Psoas muscle (tissue), 8 donors: ENCODE measurements around the gene PAPPA. TPM values are rescaled to one million over a fixed set of nuclear protein-coding genes. Genes with fewer than 3 reads are reported as not detected.

Experiments used
- ATAC-seq, 4 donors: fragments of 200-7000 bp; cut with Tn5 transposase; one replicate each; pipeline ENCODE4 v1.9.1; 2020; ENCODE audit warnings: moderate library complexity in 3 of 4, mild to moderate bottlenecking in 2 of 4
- DNase-seq, 2 donors: peaks; one replicate each; pipeline ENCODE4 v3.0.0-alpha.2; 2020
- H3K27ac ChIP-seq: fragments of 200-600 bp; one replicate; pipeline ENCODE4 v1.8.0; 2022
- H3K27me3 ChIP-seq, 3 donors: fragments of 200-600 bp in 1 of 3; one replicate each; pipeline versions ENCODE4 v1.6.1 to v1.8.0; 2013 to 2022; ENCODE audit warnings: low read length in 2 of 3, mild to moderate bottlenecking in 2 of 3, moderate library complexity in 1 of 3; ENCODE audit not compliant: insufficient read depth in 3 of 3
- H3K36me3 ChIP-seq, 2 donors: fragments of 200-600 bp in 1 of 2; one replicate each; pipeline versions ENCODE4 v1.6.1 to v1.8.0; 2013 to 2022; ENCODE audit warnings: low read depth in 1 of 2, mild to moderate bottlenecking in 1 of 2, moderate library complexity in 1 of 2; ENCODE audit not compliant: insufficient read depth in 1 of 2
- H3K4me1 ChIP-seq: fragments of 200-600 bp; one replicate; pipeline ENCODE4 v1.8.0; 2022
- H3K4me3 ChIP-seq: fragments of 200-600 bp; one replicate; pipeline ENCODE4 v1.8.0; 2022; ENCODE audit warnings: mild to moderate bottlenecking
- H3K9me3 ChIP-seq: fragments of 200-600 bp; one replicate; pipeline ENCODE4 v1.8.0; 2022
- WGBS, 3 donors: extraction: QIAGEN DNeasy Blood & Tissue Kit; methylation state at CpG; one replicate each; pipeline versions ENCODE4 v1.1.6 to v1.1.7; 2013; 5-methylcytosine and 5-hydroxymethylcytosine counted together
- intact Hi-C, 2 donors: fragments of 100-400 bp; cut with DNase I; formaldehyde crosslinking; loops; one replicate each; pipeline versions ENCODE4 v1.11.0 to v1.14.2; 2022
- polyA plus RNA-seq, 3 donors: library from polyadenylated mRNA; stranded (reverse); fragments of 200-250 nt; gene quantifications; one replicate each; pipeline ENCODE4 v1.2.3, GENCODE V29; 2013
- total RNA-seq, 4 donors: library from RNA; stranded (reverse); fragmentation: NEBNext Ultra II Directional in 2 of 4; extraction: Animal tissue kit (Norgen Biotek cat#: 25700) in 2 of 4; gene quantifications; one replicate each; pipeline versions ENCODE4 v1.2.1 to v1.2.4, GENCODE V29; 2021 to 2023
- TF ChIP-seq, protein P1 (sequence below): fragments of 200-600 bp; IDR thresholded peaks from one replicate; pipeline ENCODE4 v1.8.0; 2022; ENCODE audit warnings: antibody characterized with exemption
- donor health status: healthy with polysubstance abuse.
- donor health status: DM: no; HTN: no; CAD: no; lungs with moderate emphysema.
- donor health status: Bipolar disorder and iron deficiency.
- donor health status: healthy.
- donor health status: DM: yes; HTN: yes; CAD: no.
- donor health status: DM: no; HTN: no; CAD: no.
- donor health status: DM: no; HTN: no; CAD: no.
- donor health status: DM: yes; HTN: yes; CAD: no.

The PAPPA gene
- total and polyA plus RNA-seq, 7 donors, result 0.07 to 0.88 (median 0.61) TPM

- DNase-seq (no peak), ATAC-seq (no peak)
- Histone ChIP-seq H3K27me3 (no peaks in the 10 kb centered on the region), H3K36me3 (no peaks in the 10 kb centered on the region), H3K27ac (no peak overlapping the region), H3K4me1 (no peaks in the 10 kb centered on the region), H3K9me3 (no peaks in the 10 kb centered on the region), H3K4me3 (no peak overlapping the region)
- 68 to 72% (median 70%) methylated on average over 6 of the region's 6 CpGs for WGBS, 3 donors
- TF ChIP-seq, protein P1, sequence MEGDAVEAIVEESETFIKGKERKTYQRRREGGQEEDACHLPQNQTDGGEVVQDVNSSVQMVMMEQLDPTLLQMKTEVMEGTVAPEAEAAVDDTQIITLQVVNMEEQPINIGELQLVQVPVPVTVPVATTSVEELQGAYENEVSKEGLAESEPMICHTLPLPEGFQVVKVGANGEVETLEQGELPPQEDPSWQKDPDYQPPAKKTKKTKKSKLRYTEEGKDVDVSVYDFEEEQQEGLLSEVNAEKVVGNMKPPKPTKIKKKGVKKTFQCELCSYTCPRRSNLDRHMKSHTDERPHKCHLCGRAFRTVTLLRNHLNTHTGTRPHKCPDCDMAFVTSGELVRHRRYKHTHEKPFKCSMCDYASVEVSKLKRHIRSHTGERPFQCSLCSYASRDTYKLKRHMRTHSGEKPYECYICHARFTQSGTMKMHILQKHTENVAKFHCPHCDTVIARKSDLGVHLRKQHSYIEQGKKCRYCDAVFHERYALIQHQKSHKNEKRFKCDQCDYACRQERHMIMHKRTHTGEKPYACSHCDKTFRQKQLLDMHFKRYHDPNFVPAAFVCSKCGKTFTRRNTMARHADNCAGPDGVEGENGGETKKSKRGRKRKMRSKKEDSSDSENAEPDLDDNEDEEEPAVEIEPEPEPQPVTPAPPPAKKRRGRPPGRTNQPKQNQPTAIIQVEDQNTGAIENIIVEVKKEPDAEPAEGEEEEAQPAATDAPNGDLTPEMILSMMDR, result no peak
- intact Hi-C loops, result no loop called here
These were observed 130.9 kb downstream of the PAPPA start for GRCh38 chr9:116284518-116284917.

DNA sequence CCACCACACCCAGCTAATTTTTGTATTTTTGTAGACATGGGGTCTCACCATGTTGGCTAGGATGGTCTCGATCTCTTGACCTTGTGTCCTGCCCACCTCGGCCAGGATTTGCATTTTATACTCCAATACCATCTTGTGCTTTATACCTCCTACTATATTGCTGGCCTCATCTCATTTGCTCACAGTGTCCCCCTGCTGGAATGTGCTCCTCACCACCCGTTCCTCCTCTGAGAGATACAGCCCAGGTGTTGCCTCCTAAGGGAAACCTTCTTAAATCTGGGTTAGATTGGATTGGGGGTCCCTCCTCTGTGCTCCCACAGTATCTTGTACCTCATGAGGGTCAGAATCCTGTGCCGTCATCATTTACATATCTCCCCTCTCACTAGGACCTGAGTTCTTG, 131.7 kb downstream of the PAPPA start:
- no peak for DNase-seq
- WGBS, 3 donors, result 78 to 82% (median 81%) methylated on average over 4 of the region's 4 CpGs
- Histone ChIP-seq H3K27me3 (no peaks in the 10 kb centered on the region), H3K4me3 (no peak overlapping the region), H3K9me3 (no peaks in the 10 kb centered on the region), H3K27ac (no peak overlapping the region), H3K36me3 (no peaks in the 10 kb centered on the region), H3K4me1 (no peaks in the 10 kb centered on the region)
- TF ChIP-seq, protein P1, result no peak
- intact Hi-C loops, result no loop called here
- no peak for ATAC-seq

DNA sequence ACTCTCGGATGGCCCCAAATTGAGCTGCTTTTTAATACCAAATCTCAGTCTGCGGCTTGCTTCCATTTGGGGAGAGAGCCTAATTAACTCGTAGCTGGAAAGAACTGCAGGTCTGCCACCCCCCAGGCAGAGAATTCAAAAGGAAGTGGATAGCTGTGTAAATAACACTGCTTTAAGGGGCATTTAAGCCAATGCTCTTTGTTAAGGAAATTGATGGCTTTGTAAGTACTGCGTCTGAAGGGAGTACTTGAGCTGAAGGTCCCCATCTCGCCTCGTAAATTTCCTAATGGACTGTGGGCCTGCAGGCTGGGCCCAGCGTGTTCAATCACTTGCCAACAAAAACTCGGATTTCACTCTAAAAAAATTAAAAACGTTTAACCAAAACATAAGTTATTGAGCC, 132.7 kb downstream of the PAPPA start:
- ATAC-seq (no peak), DNase-seq (no peak)
- no peaks in the 10 kb centered on the region for H3K36me3 ChIP-seq
- H3K4me3 ChIP-seq, result no peak overlapping the region
- H3K4me1 ChIP-seq, result no peaks in the 10 kb centered on the region
- TF ChIP-seq, protein P1, result no peak
- intact Hi-C loops, result no loop called here
- WGBS, 3 donors, result 45 to 60% (median 54%) methylated on average over 9 of the region's 9 CpGs
- H3K27me3 ChIP-seq, result no peaks in the 10 kb centered on the region
- no peaks in the 10 kb centered on the region for H3K9me3 ChIP-seq
- H3K27ac ChIP-seq, result no peak overlapping the region

DNA sequence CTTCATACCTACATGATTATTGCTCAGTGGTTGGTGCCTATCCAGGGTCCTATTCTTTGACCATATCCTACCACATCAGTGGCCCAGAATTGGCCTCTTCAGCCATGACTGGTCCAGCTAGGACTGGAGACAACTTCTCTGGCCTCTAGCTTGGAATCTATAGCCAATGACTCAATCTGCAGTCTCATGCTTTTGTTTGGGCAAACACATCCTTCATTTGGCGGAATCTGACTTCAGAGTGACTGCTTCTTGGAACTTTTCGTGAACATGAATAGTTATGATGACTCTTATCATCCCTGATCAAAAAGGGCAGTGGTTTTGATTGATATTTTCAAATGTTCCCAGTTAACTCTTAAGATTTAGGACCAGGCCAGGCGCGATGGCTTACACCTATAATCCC, 134.1 kb downstream of the PAPPA start:
- no peaks in the 10 kb centered on the region for H3K9me3 ChIP-seq
- no peak for ATAC-seq
- WGBS, 3 donors, result 88 to 93% (median 89%) methylated on average over 4 of the region's 4 CpGs

GRCh38 chr9:116288658-116289057, 135.1 kb downstream of the PAPPA start:
- H3K36me3 ChIP-seq, result no peaks in the 10 kb centered on the region
- no peaks in the 10 kb centered on the region for H3K4me1 ChIP-seq
- no peak overlapping the region for H3K27ac ChIP-seq
- ATAC-seq (peak; percentile 39 to 77 (median 62)), DNase-seq (no peak)
- intact Hi-C loops, result no loop called here
- no peaks in the 10 kb centered on the region for H3K9me3 ChIP-seq
- no peaks in the 10 kb centered on the region for H3K27me3 ChIP-seq
- no peak overlapping the region for H3K4me3 ChIP-seq
- TF ChIP-seq, protein P1, result no peak
- 63 to 80% (median 74%) methylated on average over 3 of the region's 3 CpGs for WGBS, 3 donors

More for the DNA sequence above, 134.1 kb downstream of the PAPPA start:
- TF ChIP-seq, protein P1, result no peak
- intact Hi-C loops, result no loop called here
- no peak overlapping the region for H3K4me3 ChIP-seq
- no peaks in the 10 kb centered on the region for H3K36me3 ChIP-seq
- H3K27ac ChIP-seq, result no peak overlapping the region
- no peak for DNase-seq
- no peaks in the 10 kb centered on the region for H3K4me1 ChIP-seq
- H3K27me3 ChIP-seq, result no peaks in the 10 kb centered on the region
